Fibroblast of mammary gland (primary cell): Measurements from ENCODE around the gene COMP.

Source experiments
- DNase-seq: peaks from one replicate; pipeline ENCODE4 v3.0.0-alpha.2; 2010; ENCODE audit warnings: low read depth
- H3K4me3 ChIP-seq: 2 replicates; pipeline ENCODE4 v1.5.1; 2011; ENCODE audit warnings: low read depth, mild to moderate bottlenecking, low read length, moderate library complexity; ENCODE audit not compliant: control insufficient read depth
- CTCF ChIP-seq: conservative IDR thresholded peaks from 2 replicates; pipeline ENCODE4 v1.5.1; 2011; ENCODE audit warnings: low read depth, low read length, inconsistent platforms; ENCODE audit not compliant: control insufficient read depth, insufficient read depth

The COMP gene

GRCh38 chr19:18781885-18782527, 9.1 kb downstream of the COMP start:
- TF ChIP-seq CTCF: no peak
- no peak overlapping the region for H3K4me3 ChIP-seq
- no peak for DNase-seq

GRCh38 chr19:18781047-18781600, 10.0 kb downstream of the COMP start:
- DNase-seq: no peak
- no peak for TF ChIP-seq CTCF
- no peak overlapping the region for H3K4me3 ChIP-seq

GRCh38 chr19:18780631-18781030, 10.5 kb downstream of the COMP start:
- DNase-seq: no peak
- no peak for TF ChIP-seq CTCF
- H3K4me3 ChIP-seq: no peak overlapping the region

GRCh38 chr19:18780081-18780480, 11.0 kb downstream of the COMP start:
- H3K4me3 ChIP-seq: no peak overlapping the region
- TF ChIP-seq CTCF: no peak
- no peak for DNase-seq

- DNase-seq: no peak
- TF ChIP-seq CTCF: no peak
- no peak overlapping the region for H3K4me3 ChIP-seq
Measured at GRCh38 chr19:18778826-18779495, 12.1 kb downstream of the COMP start.

- no peak overlapping the region for H3K4me3 ChIP-seq
- DNase-seq: no peak
- no peak for TF ChIP-seq CTCF
Measured at GRCh38 chr19:18778076-18778389, 13.1 kb downstream of the COMP start.
